HepG2 (cell line): ENCODE data around the gene HMMR. TPM values are rescaled to one million over a fixed set of nuclear protein-coding genes. Genes with fewer than 3 reads are reported as not detected.
A peak's percentile ranks its signal among the peaks of the same experiment; 100 is the strongest.

Experiments
- IRF2 ChIP-seq: IDR thresholded peaks from 2 replicates; pipeline ENCODE4 v1.6.1; 2018; ENCODE audit warnings: missing genetic modification reagents, missing compliant biosample characterization
- SPEN ChIP-seq: sonication (generic); formaldehyde crosslinking; IDR thresholded peaks from 2 replicates; pipeline ENCODE4 v1.5.1; 2020; ENCODE audit warnings: low read depth, mild to moderate bottlenecking, missing genetic modification reagents
- TOPORS ChIP-seq: sonication (generic); formaldehyde crosslinking; IDR thresholded peaks from 2 replicates; pipeline ENCODE4 v1.8.0; 2023; ENCODE audit warnings: mild to moderate bottlenecking, missing genetic modification reagents
- ZBTB2 ChIP-seq: sonication (generic); formaldehyde crosslinking; IDR thresholded peaks from 2 replicates; pipeline ENCODE4 v1.8.0; 2022; ENCODE audit warnings: low read depth, missing genetic modification reagents
- ZBTB40 ChIP-seq, 2 experiments: fragments of 450-650 bp in 1 of 2; sonication (generic) in 1 of 2; formaldehyde crosslinking in 1 of 2; IDR thresholded peaks; 2 replicates each; pipeline versions ENCODE4 v1.6.1 to v1.8.0; 2016 to 2022; ENCODE audit warnings: antibody characterized with exemption in 1 of 2, mild to moderate bottlenecking in 1 of 2, missing genetic modification reagents in 1 of 2
- ZNF142 ChIP-seq: sonication (generic); formaldehyde crosslinking; IDR thresholded peaks from 2 replicates; pipeline ENCODE4 v1.4.0; 2020; ENCODE audit warnings: missing genetic modification reagents
- ZNF441 ChIP-seq: sonication (generic); formaldehyde crosslinking; IDR thresholded peaks from 2 replicates; pipeline ENCODE4 v1.7.0; 2021; ENCODE audit warnings: missing genetic modification reagents, borderline replicate concordance
- ZNF558 ChIP-seq: sonication (generic); formaldehyde crosslinking; IDR thresholded peaks from 2 replicates; pipeline ENCODE4 v1.9.0; 2022; ENCODE audit warnings: mild to moderate bottlenecking, missing genetic modification reagents, borderline replicate concordance
- ZNF720 ChIP-seq: sonication (generic); formaldehyde crosslinking; IDR thresholded peaks from 2 replicates; pipeline ENCODE4 v1.4.0; 2020; ENCODE audit warnings: missing genetic modification reagents
- polyA plus RNA-seq, 8 experiments: library from polyadenylated mRNA; depleted of rRNA in 3 of 8; stranded (reverse) in 7 of 8; unstranded in 1 of 8; fragments of >200 nt; fragmentation: Illumina TruSeq in 4 of 8; extraction: Trizol in 4 of 8; gene quantifications; 2 replicates each; pipeline versions ENCODE4 v1.2.1 to v1.2.3, GENCODE V29; 2011 to 2016; ENCODE audit warnings: low read depth in 4 of 8, missing spikeins in 1 of 8, mixed read lengths in 1 of 8; ENCODE audit not compliant: insufficient read depth in 1 of 8
- total RNA-seq, 5 experiments: library from RNA; depleted of rRNA; stranded (reverse); fragments of >200 nt; fragmentation: Illumina TruSeq; extraction: Trizol; gene quantifications; 2 replicates each; pipeline ENCODE4 v1.2.3, GENCODE V29; 2016; ENCODE audit warnings: low read depth in 1 of 5

Gene HMMR
- total and polyA plus RNA-seq, 2 of the 13 experiments (the other 11 are each of a cell fraction or from before 2014, with no cell fraction given), result 8.5 to 48.3 TPM

GRCh38 chr5:163437309-163438182 lies 22.9 kb upstream of the HMMR start, which contains the start of gene CCNG1 (continued):
- TF ChIP-seq ZBTB40 (IDR thresholded peaks at IDR 0.05) (no peak), ZBTB40 (CRISPR knock-in tag; IDR thresholded peaks at IDR 0.05) (no peak), ZNF142 (CRISPR knock-in tag) (no peak), SPEN (CRISPR knock-in tag) (peak; percentile 81), ZNF720 (no peak), TOPORS (CRISPR knock-in tag) (peak; percentile 52; the same call in 1 of the 2 replicates), IRF2 (CRISPR knock-in tag) (peak; percentile 55), ZNF441 (CRISPR knock-in tag) (peak; percentile 86), ZNF558 (CRISPR knock-in tag) (peak; percentile 58; the same call in 1 of the 2 replicates), ZBTB2 (CRISPR knock-in tag) (no peak)
